GM18870 (cell line): ENCODE results near the gene PRKD2.
"Not testable (repeated sequence)": the region's sequence is repeated elsewhere in the genome, so short reads cannot be mapped to it uniquely, and the experiment has no call there.

Source experiments
- ATAC-seq: cut with Tn5 transposase; IDR thresholded peaks from one replicate; pipeline ENCODE4 v1.9.1; 2021; ENCODE audit warnings: moderate library complexity; ENCODE audit not compliant: unreplicated experiment

PRKD2 gene

DNA sequence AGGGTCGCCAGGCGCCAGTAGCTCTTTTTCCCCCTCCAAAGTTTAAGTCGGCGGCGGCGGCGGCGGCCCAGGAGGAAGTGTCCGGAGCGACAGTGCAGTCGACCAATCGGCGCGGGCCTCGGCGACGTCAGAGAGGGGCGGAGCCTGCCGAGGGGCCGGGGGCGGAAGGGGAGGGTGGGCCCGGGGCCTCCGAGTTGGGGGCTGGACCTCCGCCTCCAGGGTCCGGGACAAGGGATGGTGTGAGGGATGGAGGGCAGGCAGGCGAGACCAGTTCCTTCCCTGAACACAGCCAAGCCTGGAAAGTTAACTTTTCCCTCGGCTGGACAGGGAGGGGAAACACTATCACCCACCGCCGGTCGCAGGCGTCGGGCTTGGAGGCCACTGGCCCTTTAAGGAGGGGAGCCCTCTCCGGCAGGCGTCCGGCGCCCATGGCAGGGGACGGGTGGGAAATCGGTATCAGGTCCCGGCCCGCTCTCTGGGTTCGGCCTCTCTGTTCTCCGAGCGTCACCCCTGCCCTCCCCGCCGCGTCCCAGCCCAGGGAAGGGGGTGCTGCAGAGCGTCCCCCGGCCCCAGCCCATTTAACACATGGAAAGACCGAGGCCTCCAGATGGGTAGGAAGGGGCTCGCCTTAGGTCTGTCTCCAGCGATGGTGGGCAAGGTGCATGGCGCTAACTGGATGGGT lies at the start of gene PRKD2:
TSS of gene PRKD2 (minus strand) at position 81 of the 682 bp plus-strand sequence. CDS start 744 bp downstream, outside the sequence.
- no peak for ATAC-seq

GRCh38 chr19:46764817-46765291 lies 47.9 kb upstream of the PRKD2 start:
- ATAC-seq, result no peak

GRCh38 chr19:46762245-46762890 lies 45.5 kb upstream of the PRKD2 start:
- no peak for ATAC-seq

- ATAC-seq, result no peak
These were observed 44.5 kb upstream of the PRKD2 start for GRCh38 chr19:46761418-46761831.

- ATAC-seq, result not testable (repeated sequence)
These were observed 44.0 kb upstream of the PRKD2 start for GRCh38 chr19:46760897-46761296.

GRCh38 chr19:46760363-46760762 lies 43.4 kb upstream of the PRKD2 start:
- no peak for ATAC-seq

- ATAC-seq, result no peak
These were observed 43.0 kb upstream of the PRKD2 start for GRCh38 chr19:46759817-46760333.

DNA sequence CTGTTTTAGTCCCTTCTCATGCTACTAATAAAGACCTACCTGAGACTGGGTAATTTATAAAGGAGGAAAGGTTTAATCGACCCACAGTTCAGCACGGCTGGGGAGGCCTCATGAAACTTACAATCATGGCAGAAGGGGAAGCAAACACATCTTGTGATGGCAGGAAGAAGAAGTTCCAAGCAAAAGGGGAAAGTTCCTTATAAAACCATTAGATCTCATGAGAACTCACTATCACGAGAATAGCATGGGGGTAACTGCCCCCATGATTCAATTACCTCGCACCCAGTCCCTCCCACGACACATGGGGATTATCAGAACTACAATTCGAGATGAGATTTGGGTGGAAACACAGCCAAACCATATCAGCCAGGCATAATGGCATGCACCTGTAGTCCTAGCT lies 42.3 kb upstream of the PRKD2 start:
- no peak for ATAC-seq

DNA sequence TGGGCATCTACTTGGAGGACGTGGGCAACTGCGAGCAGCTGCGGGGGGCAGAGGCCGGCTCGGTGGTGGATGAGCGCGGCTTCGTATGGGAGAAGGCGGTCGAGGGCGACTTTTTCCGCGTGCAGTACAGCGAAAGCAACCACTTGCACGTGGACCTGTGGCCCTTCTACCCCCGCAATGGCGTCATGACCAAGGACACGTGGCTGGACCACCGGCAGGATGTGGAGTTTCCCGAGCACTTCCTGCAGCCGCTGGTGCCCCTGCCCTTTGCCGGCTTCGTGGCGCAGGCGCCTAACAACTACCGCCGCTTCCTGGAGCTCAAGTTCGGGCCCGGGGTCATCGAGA lies 39.6 kb upstream of the PRKD2 start:
- ATAC-seq, result no peak

GRCh38 chr19:46755853-46756543 lies 39.1 kb upstream of the PRKD2 start:
- ATAC-seq, result no peak

- ATAC-seq, result no peak
These were observed 38.4 kb upstream of the PRKD2 start for GRCh38 chr19:46755077-46755852.

DNA sequence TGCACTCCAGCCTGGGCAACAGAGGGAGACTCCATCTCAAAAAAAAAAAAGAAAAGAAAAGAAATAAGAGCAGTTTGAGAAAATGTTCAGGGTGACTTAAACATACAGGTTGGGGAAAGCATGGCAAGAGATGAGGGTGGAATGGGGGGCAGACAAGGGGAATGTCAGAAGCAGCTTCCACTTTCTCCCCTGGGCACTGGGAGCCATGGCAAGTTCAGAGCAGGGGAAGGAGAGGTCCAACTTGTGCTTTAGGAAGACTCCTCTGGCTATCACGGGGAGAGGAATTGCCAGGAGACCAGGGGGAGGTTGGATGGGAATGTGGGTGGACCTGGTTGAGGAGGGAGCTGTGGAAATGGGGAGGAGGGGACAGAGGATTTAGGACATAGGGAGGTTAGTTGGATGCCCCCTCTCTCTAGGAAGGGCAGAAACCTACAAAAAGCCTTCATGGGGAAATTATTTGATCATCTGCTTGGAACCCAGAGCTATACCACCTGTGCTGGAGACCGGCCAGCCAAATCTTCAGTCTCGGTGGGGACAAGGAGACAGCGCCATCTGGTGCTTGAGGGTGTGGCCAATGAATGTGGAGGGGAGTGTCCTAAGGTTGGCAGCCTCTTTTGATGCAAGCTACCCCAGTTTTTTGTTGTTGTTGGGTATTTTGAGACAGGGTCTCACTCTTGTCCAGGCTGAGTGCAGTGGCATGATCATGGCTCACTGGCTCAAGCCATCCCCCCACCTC lies 36.7 kb upstream of the PRKD2 start:
- ATAC-seq, result no peak

DNA sequence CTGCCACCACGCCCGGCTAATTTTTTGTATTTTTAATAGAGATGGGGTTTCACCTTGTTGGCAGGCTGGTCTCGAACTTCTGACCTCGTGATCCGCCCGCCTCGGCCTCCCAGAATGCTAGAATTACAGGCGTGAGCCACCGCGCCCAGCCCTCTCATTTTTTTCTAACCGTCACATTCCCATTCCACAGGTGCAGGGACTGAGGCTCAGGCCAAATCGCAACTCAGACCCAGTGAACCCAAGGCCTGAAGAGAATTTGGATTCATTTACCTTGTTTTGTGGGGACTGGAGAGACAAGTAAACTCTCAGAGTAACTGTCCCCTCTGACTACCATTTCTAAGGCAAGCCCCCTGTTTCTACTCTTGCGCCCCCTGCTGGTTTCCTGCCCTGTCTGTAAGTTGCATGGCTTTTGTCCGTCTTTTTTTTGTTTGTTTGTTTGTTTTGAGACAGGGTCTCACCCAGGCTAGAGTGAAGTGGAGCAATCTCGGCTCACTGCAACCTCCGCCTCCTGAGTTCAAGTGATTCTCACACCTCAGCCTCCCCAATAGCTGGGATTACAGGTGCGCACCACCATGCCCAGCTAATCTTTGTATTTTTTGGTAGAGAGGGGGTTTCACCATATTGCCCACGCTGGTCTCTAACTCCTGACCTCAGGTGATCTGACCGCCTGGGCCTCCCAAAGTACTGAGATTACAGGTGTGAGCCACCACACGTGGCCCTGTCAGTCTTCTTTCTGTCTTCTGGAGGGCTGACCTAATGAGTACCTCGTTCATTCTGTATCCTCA lies 31.6 kb upstream of the PRKD2 start:
- no peak for ATAC-seq

GRCh38 chr19:46746281-46747057 lies 29.6 kb upstream of the PRKD2 start, which contains the start of gene STRN4:
TSS of gene STRN4 (minus strand) at chr19:46746450. CDS start at chr19:46746430, 20 bp downstream.
- ATAC-seq, result no peak

- no peak for ATAC-seq
These were observed 28.8 kb upstream of the PRKD2 start, which contains the start of gene FKRP for GRCh38 chr19:46745521-46746280. TSS of gene FKRP (plus strand) at chr19:46746057. CDS start at chr19:46755451, 9,394 bp downstream.

GRCh38 chr19:46745030-46745429 lies 28.1 kb upstream of the PRKD2 start:
- no peak for ATAC-seq

- no peak for ATAC-seq
These were observed 27.2 kb upstream of the PRKD2 start for GRCh38 chr19:46744005-46744691.
